ENCODE results near the gene ASTN2.

DNA sequence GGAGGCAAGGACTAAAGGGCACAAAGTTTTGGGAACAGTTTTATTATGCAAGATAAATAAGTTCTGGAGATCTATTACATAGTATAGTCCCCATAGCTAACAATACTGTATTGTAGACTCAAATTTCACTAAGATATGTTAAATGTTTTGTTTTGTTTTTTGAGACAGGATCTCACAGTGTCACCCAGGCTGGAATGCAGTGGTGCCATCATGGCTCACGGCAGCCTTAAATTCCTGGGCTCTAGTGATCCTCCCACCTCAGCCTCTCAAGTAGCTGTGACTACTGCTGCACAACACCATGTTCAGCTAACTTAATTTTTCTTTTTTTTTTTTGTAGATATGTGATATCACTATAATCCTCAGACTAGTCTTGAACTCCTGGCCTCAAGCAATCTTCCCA lies 618.2 kb downstream of the ASTN2 start:
- no peak for TF ChIP-seq EP300 (IDR thresholded peaks at IDR 0.05)
- TF ChIP-seq POLR2A (IDR thresholded peaks at IDR 0.05), result no peak
- TF ChIP-seq CTCF (IDR thresholded peaks at IDR 0.05), result no peak
